Measurements from ENCODE around the gene CMTM4. TPM values are rescaled to one million over a fixed set of nuclear protein-coding genes. Genes with fewer than 3 reads are reported as not detected.

Gene CMTM4
- total and polyA plus RNA-seq, 2 of the 8 experiments (the other 6 are each of a cell fraction or from before 2014, with no cell fraction given): 35.3 to 51.7 TPM

DNA sequence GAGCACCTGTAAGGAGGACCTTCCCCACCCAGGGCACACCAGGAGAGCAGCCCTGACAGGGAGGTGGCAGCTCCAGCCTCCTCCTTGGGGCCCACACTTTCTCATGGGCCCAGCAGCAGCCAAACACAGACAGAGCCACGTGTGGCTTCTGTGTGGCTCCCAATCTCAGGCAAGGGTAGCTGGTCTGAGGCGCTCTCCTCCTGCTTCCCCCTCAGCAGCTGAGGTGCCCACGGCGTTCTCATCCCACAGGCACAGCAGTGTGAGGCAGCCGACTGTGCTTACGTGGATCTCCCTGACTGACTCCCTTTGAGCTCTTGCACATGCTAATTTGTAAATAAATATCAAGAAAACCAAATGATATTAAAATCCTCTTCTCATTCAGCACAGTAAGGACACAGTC, 61.1 kb downstream of the CMTM4 start (continued):
- TF ChIP-seq, protein P1, sequence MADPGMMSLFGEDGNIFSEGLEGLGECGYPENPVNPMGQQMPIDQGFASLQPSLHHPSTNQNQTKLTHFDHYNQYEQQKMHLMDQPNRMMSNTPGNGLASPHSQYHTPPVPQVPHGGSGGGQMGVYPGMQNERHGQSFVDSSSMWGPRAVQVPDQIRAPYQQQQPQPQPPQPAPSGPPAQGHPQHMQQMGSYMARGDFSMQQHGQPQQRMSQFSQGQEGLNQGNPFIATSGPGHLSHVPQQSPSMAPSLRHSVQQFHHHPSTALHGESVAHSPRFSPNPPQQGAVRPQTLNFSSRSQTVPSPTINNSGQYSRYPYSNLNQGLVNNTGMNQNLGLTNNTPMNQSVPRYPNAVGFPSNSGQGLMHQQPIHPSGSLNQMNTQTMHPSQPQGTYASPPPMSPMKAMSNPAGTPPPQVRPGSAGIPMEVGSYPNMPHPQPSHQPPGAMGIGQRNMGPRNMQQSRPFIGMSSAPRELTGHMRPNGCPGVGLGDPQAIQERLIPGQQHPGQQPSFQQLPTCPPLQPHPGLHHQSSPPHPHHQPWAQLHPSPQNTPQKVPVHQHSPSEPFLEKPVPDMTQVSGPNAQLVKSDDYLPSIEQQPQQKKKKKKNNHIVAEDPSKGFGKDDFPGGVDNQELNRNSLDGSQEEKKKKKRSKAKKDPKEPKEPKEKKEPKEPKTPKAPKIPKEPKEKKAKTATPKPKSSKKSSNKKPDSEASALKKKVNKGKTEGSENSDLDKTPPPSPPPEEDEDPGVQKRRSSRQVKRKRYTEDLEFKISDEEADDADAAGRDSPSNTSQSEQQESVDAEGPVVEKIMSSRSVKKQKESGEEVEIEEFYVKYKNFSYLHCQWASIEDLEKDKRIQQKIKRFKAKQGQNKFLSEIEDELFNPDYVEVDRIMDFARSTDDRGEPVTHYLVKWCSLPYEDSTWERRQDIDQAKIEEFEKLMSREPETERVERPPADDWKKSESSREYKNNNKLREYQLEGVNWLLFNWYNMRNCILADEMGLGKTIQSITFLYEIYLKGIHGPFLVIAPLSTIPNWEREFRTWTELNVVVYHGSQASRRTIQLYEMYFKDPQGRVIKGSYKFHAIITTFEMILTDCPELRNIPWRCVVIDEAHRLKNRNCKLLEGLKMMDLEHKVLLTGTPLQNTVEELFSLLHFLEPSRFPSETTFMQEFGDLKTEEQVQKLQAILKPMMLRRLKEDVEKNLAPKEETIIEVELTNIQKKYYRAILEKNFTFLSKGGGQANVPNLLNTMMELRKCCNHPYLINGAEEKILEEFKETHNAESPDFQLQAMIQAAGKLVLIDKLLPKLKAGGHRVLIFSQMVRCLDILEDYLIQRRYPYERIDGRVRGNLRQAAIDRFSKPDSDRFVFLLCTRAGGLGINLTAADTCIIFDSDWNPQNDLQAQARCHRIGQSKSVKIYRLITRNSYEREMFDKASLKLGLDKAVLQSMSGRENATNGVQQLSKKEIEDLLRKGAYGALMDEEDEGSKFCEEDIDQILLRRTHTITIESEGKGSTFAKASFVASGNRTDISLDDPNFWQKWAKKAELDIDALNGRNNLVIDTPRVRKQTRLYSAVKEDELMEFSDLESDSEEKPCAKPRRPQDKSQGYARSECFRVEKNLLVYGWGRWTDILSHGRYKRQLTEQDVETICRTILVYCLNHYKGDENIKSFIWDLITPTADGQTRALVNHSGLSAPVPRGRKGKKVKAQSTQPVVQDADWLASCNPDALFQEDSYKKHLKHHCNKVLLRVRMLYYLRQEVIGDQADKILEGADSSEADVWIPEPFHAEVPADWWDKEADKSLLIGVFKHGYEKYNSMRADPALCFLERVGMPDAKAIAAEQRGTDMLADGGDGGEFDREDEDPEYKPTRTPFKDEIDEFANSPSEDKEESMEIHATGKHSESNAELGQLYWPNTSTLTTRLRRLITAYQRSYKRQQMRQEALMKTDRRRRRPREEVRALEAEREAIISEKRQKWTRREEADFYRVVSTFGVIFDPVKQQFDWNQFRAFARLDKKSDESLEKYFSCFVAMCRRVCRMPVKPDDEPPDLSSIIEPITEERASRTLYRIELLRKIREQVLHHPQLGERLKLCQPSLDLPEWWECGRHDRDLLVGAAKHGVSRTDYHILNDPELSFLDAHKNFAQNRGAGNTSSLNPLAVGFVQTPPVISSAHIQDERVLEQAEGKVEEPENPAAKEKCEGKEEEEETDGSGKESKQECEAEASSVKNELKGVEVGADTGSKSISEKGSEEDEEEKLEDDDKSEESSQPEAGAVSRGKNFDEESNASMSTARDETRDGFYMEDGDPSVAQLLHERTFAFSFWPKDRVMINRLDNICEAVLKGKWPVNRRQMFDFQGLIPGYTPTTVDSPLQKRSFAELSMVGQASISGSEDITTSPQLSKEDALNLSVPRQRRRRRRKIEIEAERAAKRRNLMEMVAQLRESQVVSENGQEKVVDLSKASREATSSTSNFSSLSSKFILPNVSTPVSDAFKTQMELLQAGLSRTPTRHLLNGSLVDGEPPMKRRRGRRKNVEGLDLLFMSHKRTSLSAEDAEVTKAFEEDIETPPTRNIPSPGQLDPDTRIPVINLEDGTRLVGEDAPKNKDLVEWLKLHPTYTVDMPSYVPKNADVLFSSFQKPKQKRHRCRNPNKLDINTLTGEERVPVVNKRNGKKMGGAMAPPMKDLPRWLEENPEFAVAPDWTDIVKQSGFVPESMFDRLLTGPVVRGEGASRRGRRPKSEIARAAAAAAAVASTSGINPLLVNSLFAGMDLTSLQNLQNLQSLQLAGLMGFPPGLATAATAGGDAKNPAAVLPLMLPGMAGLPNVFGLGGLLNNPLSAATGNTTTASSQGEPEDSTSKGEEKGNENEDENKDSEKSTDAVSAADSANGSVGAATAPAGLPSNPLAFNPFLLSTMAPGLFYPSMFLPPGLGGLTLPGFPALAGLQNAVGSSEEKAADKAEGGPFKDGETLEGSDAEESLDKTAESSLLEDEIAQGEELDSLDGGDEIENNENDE (IDR thresholded peaks at IDR 0.05; ENCODE audit: insufficient replicate concordance, low read length): no peak

Data from H1 (cell line).